Measurements from ENCODE around the gene AKR1B1.
A peak's percentile ranks its signal among the peaks of the same experiment; 100 is the strongest.

AKR1B1 gene

GRCh38 chr7:134443396-134444070, 15.4 kb downstream of the AKR1B1 start:
- no peak for DNase-seq

GRCh38 chr7:134442441-134443220, 16.3 kb downstream of the AKR1B1 start:
- DNase-seq = no peak

GRCh38 chr7:134441264-134441663, 17.6 kb downstream of the AKR1B1 start:
- no peak for DNase-seq

GRCh38 chr7:134440476-134440875, 18.4 kb downstream of the AKR1B1 start:
- DNase-seq = no peak

GRCh38 chr7:134440067-134440466, 18.8 kb downstream of the AKR1B1 start:
- no peak for DNase-seq

GRCh38 chr7:134438946-134439345, 20.0 kb downstream of the AKR1B1 start:
- no peak for DNase-seq

GRCh38 chr7:134435161-134435920, 23.6 kb downstream of the AKR1B1 start:
- DNase-seq = no peak

- no peak for DNase-seq
Observed at GRCh38 chr7:134434701-134435100, 24.2 kb downstream of the AKR1B1 start.

GRCh38 chr7:134433430-134433829, 25.5 kb downstream of the AKR1B1 start:
- DNase-seq = no peak

- DNase-seq = peak; percentile 70
Observed at GRCh38 chr7:134432296-134433152, 26.4 kb downstream of the AKR1B1 start.

- DNase-seq = no peak
Observed at GRCh38 chr7:134431815-134432214, 27.1 kb downstream of the AKR1B1 start.

- DNase-seq = no peak
Observed at GRCh38 chr7:134429481-134429880, 29.4 kb downstream of the AKR1B1 start.

- DNase-seq = no peak
Observed at GRCh38 chr7:134428942-134429341, 30.0 kb downstream of the AKR1B1 start.

- DNase-seq = no peak
Observed at GRCh38 chr7:134427896-134428295, 31.0 kb downstream of the AKR1B1 start.

GRCh38 chr7:134425777-134426176, 33.1 kb downstream of the AKR1B1 start:
- no peak for DNase-seq

- no peak for DNase-seq
Observed at GRCh38 chr7:134422638-134423037, 36.3 kb downstream of the AKR1B1 start.

GRCh38 chr7:134422008-134422407, 36.9 kb downstream of the AKR1B1 start:
- no peak for DNase-seq

GRCh38 chr7:134420424-134421125, 38.3 kb downstream of the AKR1B1 start:
- no peak for DNase-seq

GRCh38 chr7:134419875-134420274, 39.0 kb downstream of the AKR1B1 start:
- no peak for DNase-seq

GRCh38 chr7:134419085-134419484, 39.8 kb downstream of the AKR1B1 start:
- DNase-seq = no peak

GRCh38 chr7:134415700-134416099, 43.2 kb downstream of the AKR1B1 start:
- DNase-seq = no peak

GRCh38 chr7:134414109-134414508, 44.8 kb downstream of the AKR1B1 start:
- DNase-seq = no peak
